ENCODE results near the gene SLF1.
"Not testable (repeated sequence)": the region's sequence is repeated elsewhere in the genome, so short reads cannot be mapped to it uniquely, and the experiment has no call there.

The SLF1 gene

DNA sequence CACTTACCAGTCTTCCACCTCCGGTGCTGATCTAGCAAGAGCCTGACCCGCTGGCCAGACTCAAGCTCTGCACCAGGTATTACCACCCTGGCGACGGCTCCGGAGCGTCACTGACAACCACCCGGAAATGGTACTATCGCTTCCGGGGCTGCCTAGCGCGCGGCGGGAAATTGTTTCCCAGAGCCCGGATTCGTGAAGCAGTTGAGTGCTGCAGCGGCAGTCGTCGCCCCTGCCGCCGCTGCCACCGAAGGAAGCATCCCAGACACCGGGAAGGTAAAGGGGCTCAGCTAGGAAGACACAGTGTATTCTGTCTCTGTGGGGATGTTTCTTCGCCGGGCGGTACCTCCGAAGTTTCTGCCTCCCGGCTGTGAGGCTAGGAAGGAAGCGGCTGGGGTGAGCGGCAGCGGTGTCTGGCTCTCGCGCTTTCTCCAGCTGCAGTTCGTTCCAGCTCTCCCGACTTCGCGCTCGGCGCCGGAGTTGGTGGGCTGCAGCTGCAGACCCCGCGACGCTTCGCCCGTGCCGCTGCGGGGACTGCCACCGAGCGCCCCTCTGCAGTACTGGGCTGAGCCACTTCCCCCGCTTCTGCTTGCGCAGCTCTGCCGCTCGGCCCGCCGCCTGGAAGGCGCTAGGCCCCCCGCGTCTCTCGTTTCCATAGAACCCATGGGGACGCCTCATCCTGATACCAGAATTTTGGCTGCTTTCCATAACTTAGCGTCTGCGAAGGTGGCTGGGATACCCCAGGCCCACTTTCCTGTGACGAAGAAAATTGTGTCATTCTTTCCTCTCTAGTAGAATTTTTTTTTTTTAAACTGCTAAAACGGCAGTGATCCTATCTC lies at the start of gene SLF1, which contains the start of gene KIAA0825:
TSS of gene SLF1 (plus strand) at position 177 of the 836 bp plus-strand sequence. CDS start 10,142 bp downstream, outside the sequence.
TSS of gene KIAA0825 (minus strand) at position 112 of the 836 bp plus-strand sequence. CDS start 81,478 bp downstream, outside the sequence.
- H3K27ac ChIP-seq = peak within 1 kb of the TSS; percentile 61
- H3K36me3 ChIP-seq (ENCODE audit: insufficient read depth) = no peaks in the 10 kb centered on the region
- H3K9ac ChIP-seq = peak within 1 kb of the TSS; percentile 58
- peaks cover 41% of the 10 kb centered on the region for H3K79me2 ChIP-seq (ENCODE audit: insufficient read depth, low read depth)
- no peak for TF ChIP-seq CTCF (conservative IDR thresholded peaks at IDR 0.05; ENCODE audit: low read depth, low read length)
- H3K4me3 ChIP-seq (IDR thresholded peaks at IDR 0.05; ENCODE audit: insufficient read depth, low read depth, low read length) = peak within 1 kb of the TSS; percentile 37
- H4K20me1 ChIP-seq (ENCODE audit: insufficient read depth) = no peaks in the 10 kb centered on the region
- H2AFZ ChIP-seq (ENCODE audit: low read depth) = peak within 1 kb of the TSS; percentile 91
- peak within 1 kb of the TSS; percentile 90 for H3K4me2 ChIP-seq
- no peaks in the 10 kb centered on the region for H3K27me3 ChIP-seq (ENCODE audit: insufficient read depth, low read depth)
- peaks cover 37% of the 10 kb centered on the region for H3K4me1 ChIP-seq (ENCODE audit: low read depth, poor library complexity, severe bottlenecking)

- Histone ChIP-seq H2AFZ (ENCODE audit: low read depth) (no peak overlapping the region), H3K27me3 (ENCODE audit: insufficient read depth, low read depth) (no peaks in the 10 kb centered on the region), H4K20me1 (ENCODE audit: insufficient read depth) (no peaks in the 10 kb centered on the region), H3K27ac (no peak overlapping the region), H3K4me2 (no peak overlapping the region), H3K4me1 (ENCODE audit: low read depth, poor library complexity, severe bottlenecking) (peaks cover 26% of the 10 kb centered on the region), H3K36me3 (ENCODE audit: insufficient read depth) (no peaks in the 10 kb centered on the region), H3K4me3 (IDR thresholded peaks at IDR 0.05; ENCODE audit: insufficient read depth, low read depth, low read length) (no peak overlapping the region), H3K9ac (no peak overlapping the region), H3K79me2 (ENCODE audit: insufficient read depth, low read depth) (no peaks in the 10 kb centered on the region)
- no peak for TF ChIP-seq CTCF (conservative IDR thresholded peaks at IDR 0.05; ENCODE audit: low read depth, low read length)
These were observed 47.1 kb upstream of the SLF1 start for GRCh38 chr5:94571415-94571814.

DNA sequence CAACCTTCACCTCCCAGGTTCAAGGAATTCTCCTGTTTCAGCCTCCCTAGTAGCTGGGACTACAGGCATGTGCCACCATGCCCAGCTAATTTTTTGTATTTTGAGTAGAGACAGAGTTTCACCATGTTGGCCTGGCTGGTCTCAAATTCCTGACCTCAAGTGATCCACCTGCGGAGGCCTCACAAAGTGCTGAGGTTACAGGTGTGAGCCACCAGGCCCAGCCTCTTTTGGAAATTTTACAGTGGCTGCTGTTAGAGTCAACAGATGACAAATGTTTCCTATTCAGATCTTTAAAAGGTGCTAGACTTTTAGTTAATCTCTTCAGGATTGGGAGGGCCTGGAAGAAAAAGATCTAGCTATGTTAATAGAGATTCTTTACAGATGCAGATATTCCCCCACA lies 45.1 kb upstream of the SLF1 start:
- H3K9ac ChIP-seq; H3K4me3 ChIP-seq (IDR thresholded peaks at IDR 0.05; ENCODE audit: insufficient read depth, low read depth, low read length); H3K4me2 ChIP-seq; H4K20me1 ChIP-seq (ENCODE audit: insufficient read depth); H2AFZ ChIP-seq (ENCODE audit: low read depth); H3K36me3 ChIP-seq (ENCODE audit: insufficient read depth); H3K27me3 ChIP-seq (ENCODE audit: insufficient read depth, low read depth); H3K79me2 ChIP-seq (ENCODE audit: insufficient read depth, low read depth); H3K27ac ChIP-seq: not testable (repeated sequence)
- peaks cover 45% of the 10 kb centered on the region for H3K4me1 ChIP-seq (ENCODE audit: low read depth, poor library complexity, severe bottlenecking)

DNA sequence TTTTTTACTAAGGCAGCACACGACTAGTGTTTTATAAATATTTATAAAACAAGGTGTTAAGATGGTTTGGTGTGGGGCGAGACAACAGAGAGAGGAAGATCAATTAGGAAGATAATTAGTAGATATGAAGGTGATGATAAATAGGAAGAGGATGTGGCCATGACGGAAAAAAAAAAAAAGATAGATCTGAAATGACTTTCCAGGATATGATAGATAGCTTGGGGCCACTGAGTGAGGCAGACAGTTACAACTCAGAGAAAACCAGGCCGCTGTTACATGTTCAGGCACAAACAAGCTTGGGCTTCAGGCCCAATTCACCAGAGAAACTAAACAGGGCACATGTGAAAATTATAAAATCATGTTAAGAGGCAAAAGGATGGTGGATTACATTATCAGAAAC lies 43.3 kb upstream of the SLF1 start:
- Histone ChIP-seq H2AFZ (ENCODE audit: low read depth) (no peak overlapping the region), H3K9ac (no peak overlapping the region), H3K4me1 (ENCODE audit: low read depth, poor library complexity, severe bottlenecking) (peaks cover 63% of the 10 kb centered on the region), H3K27me3 (ENCODE audit: insufficient read depth, low read depth) (no peaks in the 10 kb centered on the region), H3K27ac (no peak overlapping the region), H3K79me2 (ENCODE audit: insufficient read depth, low read depth) (no peaks in the 10 kb centered on the region), H3K4me2 (no peak overlapping the region), H3K4me3 (IDR thresholded peaks at IDR 0.05; ENCODE audit: insufficient read depth, low read depth, low read length) (no peak overlapping the region), H4K20me1 (ENCODE audit: insufficient read depth) (no peaks in the 10 kb centered on the region), H3K36me3 (ENCODE audit: insufficient read depth) (no peaks in the 10 kb centered on the region)
- no peak for TF ChIP-seq CTCF (conservative IDR thresholded peaks at IDR 0.05; ENCODE audit: low read depth, low read length)

All from KMS-11 (cell line).